Bronchial epithelial cell (primary cell): Measurements from ENCODE around the gene PLRG1. TPM values are rescaled to one million over a fixed set of nuclear protein-coding genes. Genes with fewer than 3 reads are reported as not detected.

Experiments used
- DNase-seq: peaks from one replicate; pipeline ENCODE4 v3.0.0-alpha.2; 2010; ENCODE audit warnings: low read depth
- FAIRE-seq: peaks from 2 replicates; lab custom pipeline; 2011; peaks lifted over from hg19 to GRCh38; lab: Jason Lieb, UNC
- H3K27me3 ChIP-seq: 2 replicates; pipeline ENCODE4 v1.5.1; 2011; ENCODE audit warnings: low read length; ENCODE audit not compliant: control insufficient read depth, insufficient read depth
- H3K36me3 ChIP-seq: 2 replicates; pipeline ENCODE4 v1.5.1; 2011; ENCODE audit warnings: low read length; ENCODE audit not compliant: control insufficient read depth, insufficient read depth
- H3K4me3 ChIP-seq: 2 replicates; pipeline ENCODE4 v1.5.1; 2011; ENCODE audit warnings: mild to moderate bottlenecking, low read depth, low read length, control low read depth
- total RNA-seq: library from RNA; depleted of rRNA; stranded (reverse); fragments of >200 nt; gene quantifications from 2 replicates; pipeline ENCODE4 v1.2.1, GENCODE V29; 2014
- TF ChIP-seq, protein P1 (sequence below): IDR thresholded peaks from 2 replicates; pipeline ENCODE4 v1.5.1; 2011; ENCODE audit warnings: mild to moderate bottlenecking, moderate library complexity, low read length, control low read depth, inconsistent platforms; ENCODE audit not compliant: insufficient read depth, severe bottlenecking

Gene PLRG1
- total RNA-seq, 1 donor from 2014 or later = 106 TPM

DNA sequence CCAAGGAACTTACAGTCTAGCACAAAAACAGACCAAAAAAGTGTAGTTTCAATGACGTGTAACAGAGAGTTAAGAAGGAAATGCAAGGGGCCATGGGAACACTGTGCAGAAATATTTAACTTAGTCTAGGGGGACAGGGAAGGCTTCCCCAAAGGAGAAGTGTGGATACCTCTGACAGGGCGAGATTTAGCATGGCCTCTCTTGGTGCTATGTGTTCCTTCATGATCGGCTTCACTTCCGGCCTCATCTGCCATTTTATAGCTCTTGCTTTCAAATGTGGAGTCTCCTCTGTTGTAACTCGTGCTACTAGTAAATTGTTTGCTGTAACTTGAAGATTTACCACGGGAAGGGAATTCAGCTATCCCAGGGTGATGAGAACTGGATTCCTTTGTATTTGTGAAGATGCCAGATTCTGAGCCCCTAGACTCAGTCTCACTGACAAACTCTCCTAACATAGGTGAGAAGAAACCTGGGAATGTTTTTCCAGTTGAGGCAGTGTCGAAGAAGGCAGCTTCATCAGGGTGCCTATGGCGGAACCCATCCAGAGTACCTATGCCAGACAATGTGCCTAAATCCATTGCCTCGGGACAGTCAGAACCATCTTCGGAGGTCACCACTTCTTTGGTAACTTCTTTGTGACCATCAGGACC, 35.3 kb upstream of the PLRG1 start:
- H3K27me3 ChIP-seq = no peaks in the 10 kb centered on the region
- H3K36me3 ChIP-seq = no peaks in the 10 kb centered on the region
- FAIRE-seq = peak; percentile 13
- no peak overlapping the region for H3K4me3 ChIP-seq
- no peak for DNase-seq
- TF ChIP-seq, protein P1, sequence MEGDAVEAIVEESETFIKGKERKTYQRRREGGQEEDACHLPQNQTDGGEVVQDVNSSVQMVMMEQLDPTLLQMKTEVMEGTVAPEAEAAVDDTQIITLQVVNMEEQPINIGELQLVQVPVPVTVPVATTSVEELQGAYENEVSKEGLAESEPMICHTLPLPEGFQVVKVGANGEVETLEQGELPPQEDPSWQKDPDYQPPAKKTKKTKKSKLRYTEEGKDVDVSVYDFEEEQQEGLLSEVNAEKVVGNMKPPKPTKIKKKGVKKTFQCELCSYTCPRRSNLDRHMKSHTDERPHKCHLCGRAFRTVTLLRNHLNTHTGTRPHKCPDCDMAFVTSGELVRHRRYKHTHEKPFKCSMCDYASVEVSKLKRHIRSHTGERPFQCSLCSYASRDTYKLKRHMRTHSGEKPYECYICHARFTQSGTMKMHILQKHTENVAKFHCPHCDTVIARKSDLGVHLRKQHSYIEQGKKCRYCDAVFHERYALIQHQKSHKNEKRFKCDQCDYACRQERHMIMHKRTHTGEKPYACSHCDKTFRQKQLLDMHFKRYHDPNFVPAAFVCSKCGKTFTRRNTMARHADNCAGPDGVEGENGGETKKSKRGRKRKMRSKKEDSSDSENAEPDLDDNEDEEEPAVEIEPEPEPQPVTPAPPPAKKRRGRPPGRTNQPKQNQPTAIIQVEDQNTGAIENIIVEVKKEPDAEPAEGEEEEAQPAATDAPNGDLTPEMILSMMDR = no peak

DNA sequence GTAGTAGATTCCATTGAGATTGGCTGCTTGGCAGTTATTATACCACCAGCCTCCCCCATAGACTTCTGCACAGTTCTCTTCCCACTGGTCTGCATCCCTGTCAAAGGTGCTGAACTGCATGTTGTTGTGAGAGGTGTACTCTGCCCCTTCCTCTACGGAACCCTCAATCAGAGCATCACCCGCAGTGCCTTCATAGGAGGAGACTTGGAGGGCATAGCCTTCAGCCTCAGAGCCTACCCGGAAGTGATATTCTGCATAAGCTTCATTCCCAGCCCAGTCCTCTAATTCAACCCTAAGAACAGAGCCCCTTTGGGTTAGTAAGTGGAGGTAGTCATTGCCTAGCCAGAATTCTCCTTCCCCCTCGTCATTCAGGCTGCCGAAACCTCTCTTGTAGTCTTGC, 34.1 kb upstream of the PLRG1 start:
- DNase-seq (no peak), FAIRE-seq (no peak)
- TF ChIP-seq, protein P1 = no peak

DNA sequence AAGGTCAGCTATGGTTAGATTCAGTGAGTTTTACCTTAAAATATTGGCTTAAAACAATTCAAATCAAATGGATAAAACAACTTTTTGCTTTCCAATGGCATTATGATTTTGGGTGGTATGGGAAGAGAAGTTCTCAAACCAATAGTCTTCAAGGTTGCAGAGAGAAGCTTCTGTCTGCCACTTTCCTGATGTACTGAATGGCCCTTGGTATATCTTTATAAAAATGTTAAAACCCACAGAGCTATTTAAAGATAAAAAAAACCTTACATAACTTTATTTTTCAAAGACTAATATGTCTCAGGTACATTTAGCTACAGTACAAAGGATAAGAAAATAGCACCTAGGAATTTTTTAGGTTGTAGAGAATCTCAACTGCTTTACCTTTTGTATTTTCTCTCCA, 33.5 kb upstream of the PLRG1 start:
- Histone ChIP-seq H3K27me3 (no peaks in the 10 kb centered on the region), H3K4me3 (no peak overlapping the region), H3K36me3 (no peaks in the 10 kb centered on the region)
- FAIRE-seq (no peak), DNase-seq (no peak)
- TF ChIP-seq, protein P1 = no peak

More for the DNA sequence above, 34.1 kb upstream of the PLRG1 start:
- Histone ChIP-seq H3K27me3 (no peaks in the 10 kb centered on the region), H3K36me3 (no peaks in the 10 kb centered on the region), H3K4me3 (no peak overlapping the region)

DNA sequence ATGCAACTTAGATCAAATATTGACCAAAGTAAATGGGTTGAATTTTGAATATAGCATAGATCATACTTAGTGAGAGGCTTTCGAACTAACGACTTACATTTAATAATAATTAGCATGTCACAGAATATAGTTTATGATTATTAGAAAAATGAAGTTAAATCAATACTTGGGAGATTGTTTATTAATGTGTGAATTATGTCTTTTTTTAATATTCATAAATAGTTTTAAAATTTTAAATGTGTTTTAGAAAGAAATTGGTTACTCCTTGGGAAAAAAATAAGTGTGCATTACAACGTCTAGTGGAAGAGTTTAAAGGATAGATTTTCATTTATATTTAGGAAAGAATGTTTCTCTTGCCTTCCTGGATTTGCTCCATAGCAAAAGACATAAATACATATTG, 33.0 kb upstream of the PLRG1 start:
- no peak for DNase-seq
- no peak for FAIRE-seq
- TF ChIP-seq, protein P1 = no peak
- no peaks in the 10 kb centered on the region for H3K36me3 ChIP-seq
- no peak overlapping the region for H3K4me3 ChIP-seq
- no peaks in the 10 kb centered on the region for H3K27me3 ChIP-seq

DNA sequence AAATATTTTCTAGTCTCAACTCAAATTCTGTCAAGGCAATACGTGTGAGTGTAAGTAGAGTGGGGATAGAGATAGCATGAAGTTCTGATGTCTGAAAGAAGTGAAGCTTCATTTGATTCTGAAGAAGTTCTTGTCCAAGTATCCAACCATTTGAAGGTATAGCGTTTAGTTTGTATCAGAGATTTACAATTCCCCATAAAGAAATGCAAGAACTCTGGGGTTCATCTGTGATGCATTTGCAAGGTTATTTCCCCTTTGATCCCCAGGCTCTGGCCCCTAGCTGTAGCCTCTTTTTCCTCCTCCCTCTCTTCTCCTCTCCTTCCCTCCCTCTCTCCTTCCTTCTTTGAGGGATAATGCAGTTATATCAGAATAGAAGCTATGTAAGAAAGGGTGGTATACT, 32.5 kb upstream of the PLRG1 start:
- TF ChIP-seq, protein P1 = no peak
- Histone ChIP-seq H3K4me3 (no peak overlapping the region), H3K36me3 (no peaks in the 10 kb centered on the region), H3K27me3 (no peaks in the 10 kb centered on the region)
- DNase-seq = no peak
- FAIRE-seq = no peak

DNA sequence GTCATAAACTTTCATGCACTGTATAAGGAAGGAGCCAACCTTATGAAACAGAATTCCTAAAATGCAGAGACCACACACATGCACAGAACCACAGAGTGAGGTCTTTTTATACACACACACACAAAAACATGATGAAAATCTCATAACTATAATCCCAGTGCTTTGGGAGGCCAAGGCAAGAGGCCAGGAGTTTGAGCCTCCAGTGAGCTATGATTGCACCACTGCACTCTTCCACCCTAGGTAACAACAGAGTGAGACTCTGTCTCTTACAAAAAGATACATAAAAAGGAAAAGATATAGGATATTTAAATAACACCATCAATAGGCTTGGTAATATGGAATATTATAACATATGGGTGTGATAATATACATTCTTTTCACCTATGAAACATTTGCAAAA, 29.7 kb upstream of the PLRG1 start:
- FAIRE-seq (no peak), DNase-seq (no peak)
- no peaks in the 10 kb centered on the region for H3K36me3 ChIP-seq
- TF ChIP-seq, protein P1 = no peak
- H3K4me3 ChIP-seq = no peak overlapping the region
- no peaks in the 10 kb centered on the region for H3K27me3 ChIP-seq
